ENCODE measurements around the gene ALDH1L2. TPM values are rescaled to one million over a fixed set of nuclear protein-coding genes. Genes with fewer than 3 reads are reported as not detected.

The ALDH1L2 gene
- total RNA-seq, 1 experiment from 2014 or later: 7.5 TPM

DNA sequence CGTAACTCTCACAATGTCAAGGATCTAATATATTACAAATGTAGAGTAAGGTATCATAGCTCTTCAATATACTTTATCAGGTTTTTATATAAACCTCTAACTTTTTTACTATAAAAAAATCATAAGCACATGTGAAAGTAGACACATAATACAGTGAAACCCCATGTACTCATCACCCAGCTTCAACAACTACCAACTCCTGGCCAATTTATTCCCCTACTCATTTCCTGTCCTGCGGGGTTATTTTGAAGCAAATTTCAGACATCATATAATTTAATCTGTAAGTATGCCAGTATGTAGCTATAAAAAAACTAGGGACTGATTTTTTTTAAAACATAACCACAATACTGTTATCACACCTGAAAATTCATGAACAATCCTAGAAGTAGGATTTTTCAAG lies 50.4 kb downstream of the ALDH1L2 start:
- DNase-seq (ENCODE audit: low read depth): no peak

DNA sequence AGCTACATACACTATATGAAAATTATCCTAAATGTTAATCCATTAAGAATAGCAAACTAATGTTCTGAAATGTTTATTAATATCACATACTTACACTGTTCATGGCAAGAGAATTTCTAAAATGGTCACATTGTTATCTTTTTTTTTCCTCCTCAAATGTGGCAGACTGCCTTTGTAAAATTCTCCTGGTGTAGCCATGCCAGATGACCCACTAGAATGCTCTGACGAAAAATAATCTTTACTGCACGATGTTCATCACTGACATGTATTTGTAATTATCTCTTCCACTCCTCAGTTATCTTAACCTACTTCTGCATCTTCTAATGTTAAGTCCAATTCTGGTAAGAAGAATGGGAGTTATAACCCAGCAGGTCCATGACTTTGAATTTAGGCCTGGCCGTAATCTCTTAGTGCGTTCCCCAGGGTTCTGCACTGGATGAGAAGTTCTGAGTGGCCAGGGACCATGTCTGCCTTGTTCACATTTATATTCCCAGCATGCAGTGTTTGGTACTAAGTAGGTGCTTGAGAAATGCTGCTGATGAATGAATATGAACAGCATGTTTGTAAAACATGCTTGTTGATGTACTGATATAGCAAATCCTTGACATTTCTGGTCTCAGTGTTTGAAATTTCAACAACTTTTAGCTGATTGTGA lies 51.4 kb downstream of the ALDH1L2 start:
- no peak for DNase-seq (ENCODE audit: low read depth)

DNA sequence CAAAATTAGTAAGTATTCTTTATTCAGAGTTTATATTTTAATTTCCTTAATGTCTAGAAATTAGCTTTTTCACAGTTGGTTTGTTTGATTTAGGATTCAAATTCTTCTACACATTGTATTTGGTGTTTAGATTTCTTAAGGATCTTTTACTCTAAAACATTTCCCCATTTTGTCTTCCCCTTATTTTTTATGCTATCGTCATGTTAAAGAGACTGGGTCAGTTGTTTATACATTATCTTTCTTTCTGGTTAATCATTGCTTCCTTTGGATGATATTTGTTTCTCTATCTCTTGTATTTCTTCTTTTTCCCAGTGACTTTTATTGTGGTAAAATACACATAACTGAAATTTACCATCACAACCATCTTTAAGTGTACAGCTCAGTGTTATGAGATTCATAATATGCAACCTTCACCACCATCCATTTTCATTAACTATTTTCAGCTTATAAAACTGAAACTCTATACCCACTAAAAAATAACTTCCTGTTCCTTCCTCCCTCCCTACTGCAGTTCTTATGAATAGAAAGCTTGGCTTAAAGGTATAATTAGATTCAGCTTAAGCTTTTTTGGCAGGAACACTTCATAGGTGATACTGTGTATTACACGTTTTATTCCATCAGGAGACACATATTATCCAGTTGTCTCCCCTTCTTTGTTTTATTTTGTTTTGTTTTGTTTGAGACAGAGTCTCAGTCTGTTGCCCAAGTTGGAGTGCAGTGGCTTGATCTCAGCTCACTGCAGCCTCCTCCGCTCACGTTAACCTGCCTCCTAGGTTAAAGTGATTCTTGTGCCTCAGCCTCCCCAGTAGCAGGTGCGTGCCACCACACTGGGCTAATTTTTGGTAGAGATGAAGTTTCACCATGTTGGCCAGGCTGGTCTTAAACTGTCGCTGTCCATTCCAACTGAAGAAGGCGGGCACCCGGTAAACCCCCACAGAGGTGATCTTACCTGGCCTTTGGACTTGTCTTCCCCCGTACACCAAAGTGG lies 53.1 kb downstream of the ALDH1L2 start:
- no peak for DNase-seq (ENCODE audit: low read depth)

DNA sequence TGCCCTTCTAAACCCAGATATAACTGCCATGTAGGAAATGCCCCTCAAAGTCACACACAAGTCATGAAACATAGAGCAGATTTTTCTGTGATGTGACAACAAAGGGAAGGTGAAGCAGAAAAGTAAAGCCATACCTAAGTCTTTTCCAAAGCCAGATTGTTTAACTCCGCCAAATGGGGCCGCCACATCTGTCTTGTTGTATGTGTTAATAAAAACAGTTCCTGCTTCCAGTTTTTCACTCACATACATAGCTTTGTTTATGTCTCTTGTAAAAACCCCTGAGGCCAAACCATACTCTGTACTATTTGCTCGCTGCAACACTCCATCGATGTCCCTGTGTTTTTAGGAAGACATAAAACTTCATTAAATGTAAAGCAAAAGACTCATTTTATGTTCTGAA lies 57.8 kb downstream of the ALDH1L2 start:
- no peak for DNase-seq (ENCODE audit: low read depth)

DNA sequence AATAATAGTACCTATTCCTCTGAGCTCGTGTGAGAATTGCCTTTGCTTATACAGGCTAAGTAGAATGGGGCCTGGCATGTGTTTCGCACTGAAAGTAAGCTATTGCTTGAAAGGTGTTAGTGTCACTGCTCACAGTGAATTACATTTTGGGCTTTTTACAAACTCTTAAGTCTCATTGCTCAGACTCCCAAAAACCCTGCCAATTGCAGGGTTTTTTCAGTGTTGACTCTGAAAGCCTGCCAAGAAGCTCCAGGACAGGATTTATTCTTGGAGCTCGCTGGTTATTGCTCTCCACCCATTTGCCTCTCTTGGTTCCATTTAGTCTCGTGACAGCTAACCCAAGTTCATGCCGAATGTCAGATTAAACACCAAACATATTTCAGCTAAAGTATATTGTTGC lies 58.4 kb downstream of the ALDH1L2 start:
- peak; percentile 12 for DNase-seq (ENCODE audit: low read depth)

DNA sequence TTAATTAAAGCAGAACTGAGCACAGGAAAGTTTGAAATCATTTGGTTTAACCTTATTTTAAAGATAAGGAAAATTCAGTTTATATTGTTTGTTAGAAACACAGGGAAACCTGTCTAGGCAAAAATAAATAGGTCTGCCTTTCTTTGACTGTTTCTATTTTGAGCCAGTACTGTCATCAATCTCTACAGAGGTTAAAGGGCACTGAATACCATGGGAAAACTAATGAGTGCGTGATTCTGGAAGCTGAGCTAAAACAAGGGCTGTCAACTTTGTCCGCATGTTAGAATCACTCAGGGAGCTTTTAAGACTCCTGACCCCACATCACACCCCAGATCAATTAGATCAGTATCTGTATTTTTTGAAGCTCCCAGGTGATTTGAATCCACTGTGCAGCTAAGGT lies 59.3 kb downstream of the ALDH1L2 start:
- no peak for DNase-seq (ENCODE audit: low read depth)

DNA sequence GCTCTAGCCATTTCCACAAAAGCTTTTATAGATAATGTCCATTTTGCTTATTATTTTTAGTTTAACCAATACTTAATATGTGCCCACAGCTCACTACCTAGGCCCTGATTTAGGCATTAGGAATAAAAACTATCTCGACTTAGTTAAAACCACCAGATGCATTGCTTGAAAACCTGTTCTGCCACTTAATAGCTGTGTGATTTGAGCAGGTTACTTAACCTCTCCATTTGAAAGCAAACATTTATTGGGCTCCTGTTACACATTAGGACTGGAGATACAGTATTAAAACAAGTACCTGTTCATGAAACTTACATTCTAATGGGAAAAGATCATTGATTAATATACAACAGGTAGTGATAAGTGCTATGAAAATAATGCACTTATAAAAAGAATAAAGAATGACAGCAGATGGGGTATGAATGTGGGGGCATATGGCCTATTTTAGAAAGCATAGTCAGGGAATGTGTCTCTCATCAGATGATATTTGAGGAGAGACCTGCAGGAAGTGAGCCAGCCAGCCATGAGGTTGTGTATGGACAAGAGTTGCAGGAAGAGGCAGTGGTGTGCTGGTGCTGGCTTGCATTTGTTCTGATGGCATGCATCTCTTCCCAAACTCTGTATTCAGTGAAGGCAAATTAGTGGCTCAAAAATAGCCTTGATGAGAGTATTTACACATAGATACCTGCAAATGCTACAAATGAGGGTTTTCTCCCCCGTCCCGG lies 63.9 kb downstream of the ALDH1L2 start:
- DNase-seq (ENCODE audit: low read depth): no peak

DNA sequence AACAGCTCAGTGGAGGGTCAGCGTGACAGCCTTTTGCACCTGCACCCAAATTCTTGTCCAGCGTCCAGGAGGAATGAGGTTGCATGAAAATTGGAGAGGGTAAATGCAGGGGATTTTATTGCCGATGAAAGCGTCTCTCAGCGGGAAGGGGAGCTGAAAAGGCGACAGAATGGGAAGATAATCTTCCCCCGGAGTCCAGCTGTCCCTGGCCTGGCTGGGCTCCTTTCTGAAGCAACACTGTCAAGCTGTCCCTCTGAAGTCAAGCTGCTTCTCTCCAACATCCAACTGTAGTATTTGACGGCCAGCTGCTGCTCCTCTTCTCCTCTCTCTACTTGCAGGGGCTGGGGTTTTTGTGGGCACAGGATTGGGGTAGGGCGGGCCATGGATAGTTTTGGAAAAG lies 65.5 kb downstream of the ALDH1L2 start:
- no peak for DNase-seq (ENCODE audit: low read depth)

DNA sequence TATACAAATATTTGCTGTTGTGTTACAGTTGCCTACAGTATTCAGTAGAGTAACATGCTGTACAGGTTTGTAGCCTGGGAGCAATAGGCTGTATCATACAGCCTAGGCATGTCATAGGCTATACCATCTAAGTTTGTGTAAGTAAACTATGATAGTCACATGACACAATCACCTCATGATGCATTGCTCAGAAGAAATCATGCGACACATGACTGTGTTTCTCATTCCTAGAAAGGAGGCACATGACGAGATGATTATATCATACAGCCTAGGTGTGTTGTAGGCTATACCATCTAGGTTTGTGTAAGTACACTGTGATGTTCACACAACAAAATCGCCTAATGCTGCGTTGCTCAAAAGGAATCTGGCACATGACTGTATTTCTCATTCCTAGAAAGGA lies 66.2 kb downstream of the ALDH1L2 start:
- no peak for DNase-seq (ENCODE audit: low read depth)

DNA sequence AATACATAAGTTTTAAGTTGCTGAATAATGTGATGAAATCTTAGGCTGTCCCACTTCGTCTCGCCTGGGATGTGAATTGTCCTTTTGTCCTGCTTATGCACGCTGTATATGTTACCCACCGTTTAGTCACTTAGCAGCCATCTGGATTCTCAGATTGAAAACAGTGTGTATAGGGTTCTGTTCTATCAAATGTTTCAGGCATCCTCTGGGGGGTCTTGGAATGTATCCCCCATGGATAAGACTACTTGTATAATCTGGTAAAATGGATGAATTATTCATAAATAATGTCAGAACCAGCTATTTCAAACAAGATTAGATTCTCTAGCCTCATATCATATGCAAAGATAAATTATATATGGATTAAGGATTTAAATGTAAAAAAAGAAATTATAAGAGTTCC lies 68.7 kb downstream of the ALDH1L2 start:
- no peak for DNase-seq (ENCODE audit: low read depth)

DNA sequence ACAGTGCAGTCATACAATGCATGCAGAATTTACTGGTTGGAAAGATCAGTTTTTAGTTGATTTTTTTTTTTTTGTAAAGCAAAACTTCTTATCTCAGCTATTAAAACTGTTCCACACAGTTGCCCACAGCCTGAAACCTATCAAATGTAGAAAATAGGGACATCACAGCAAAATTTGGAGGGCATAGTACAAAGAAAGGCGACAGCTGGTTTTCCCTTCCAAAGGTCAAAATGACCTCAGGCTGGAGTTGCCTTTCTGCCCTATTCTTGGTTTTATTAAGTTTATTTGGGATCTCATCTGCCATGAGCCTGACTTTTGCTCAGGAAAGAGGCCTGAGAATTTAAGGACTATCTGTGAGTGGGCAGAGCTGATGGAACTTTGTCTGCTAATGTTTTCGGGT lies 69.7 kb downstream of the ALDH1L2 start:
- peak; percentile 30 for DNase-seq (ENCODE audit: low read depth)

DNA sequence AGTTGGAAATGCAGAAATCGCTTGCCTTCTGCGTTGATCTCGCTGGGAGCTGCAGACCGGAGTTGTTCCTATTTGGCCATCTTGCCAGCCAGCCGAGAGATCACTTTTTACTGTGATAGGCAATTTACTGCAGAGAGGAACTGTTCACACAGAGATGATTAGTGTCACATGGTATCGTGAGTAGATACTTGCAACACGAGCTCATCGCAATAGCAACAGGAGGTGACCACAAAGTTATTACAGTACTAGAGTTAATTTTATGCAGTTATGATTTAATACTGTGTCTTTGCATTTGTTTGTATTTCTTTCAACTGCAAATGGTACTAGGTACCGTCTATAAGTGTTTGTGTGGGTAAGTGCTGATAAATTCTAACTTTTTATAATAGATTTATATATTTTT lies 70.4 kb downstream of the ALDH1L2 start:
- peak; percentile 66 for DNase-seq (ENCODE audit: low read depth)

DNA sequence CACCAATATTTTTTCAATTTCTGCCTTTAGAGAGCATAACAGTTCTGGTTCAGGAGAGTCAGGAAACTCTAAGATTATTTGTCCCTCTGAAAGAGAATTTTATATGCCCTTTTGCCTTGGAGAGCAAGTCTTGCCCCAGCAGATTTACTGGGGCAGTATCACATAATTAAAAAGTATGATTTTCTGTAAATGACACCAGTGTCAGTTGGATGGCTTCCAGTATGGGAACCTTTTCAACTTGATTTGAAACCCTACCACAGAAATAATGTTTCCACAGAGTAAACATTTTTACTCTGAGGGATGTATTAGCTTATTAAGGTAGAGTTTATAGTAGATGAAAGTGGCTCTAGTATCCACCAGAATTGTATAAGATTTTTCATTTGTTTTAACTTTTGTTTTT lies 82.8 kb downstream of the ALDH1L2 start:
- no peak for DNase-seq (ENCODE audit: low read depth)

DNA sequence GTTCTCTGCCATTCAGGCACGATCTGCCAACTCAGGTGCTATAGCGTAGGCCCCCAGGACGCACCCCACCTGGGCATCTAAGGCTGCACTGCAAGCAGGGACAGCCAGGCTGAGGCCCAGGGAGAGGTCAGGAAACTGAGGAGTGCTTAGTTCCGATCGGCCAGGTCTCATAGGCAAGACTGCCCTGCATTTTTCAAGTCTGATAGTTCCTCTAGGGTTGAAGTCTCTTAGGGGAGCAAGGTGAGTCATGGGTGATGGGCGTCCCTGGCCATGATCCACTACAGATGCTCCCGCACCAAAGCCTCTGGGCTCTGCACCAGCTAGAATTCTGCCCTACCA lies 84.9 kb downstream of the ALDH1L2 start:
- DNase-seq (ENCODE audit: low read depth): no peak

DNA sequence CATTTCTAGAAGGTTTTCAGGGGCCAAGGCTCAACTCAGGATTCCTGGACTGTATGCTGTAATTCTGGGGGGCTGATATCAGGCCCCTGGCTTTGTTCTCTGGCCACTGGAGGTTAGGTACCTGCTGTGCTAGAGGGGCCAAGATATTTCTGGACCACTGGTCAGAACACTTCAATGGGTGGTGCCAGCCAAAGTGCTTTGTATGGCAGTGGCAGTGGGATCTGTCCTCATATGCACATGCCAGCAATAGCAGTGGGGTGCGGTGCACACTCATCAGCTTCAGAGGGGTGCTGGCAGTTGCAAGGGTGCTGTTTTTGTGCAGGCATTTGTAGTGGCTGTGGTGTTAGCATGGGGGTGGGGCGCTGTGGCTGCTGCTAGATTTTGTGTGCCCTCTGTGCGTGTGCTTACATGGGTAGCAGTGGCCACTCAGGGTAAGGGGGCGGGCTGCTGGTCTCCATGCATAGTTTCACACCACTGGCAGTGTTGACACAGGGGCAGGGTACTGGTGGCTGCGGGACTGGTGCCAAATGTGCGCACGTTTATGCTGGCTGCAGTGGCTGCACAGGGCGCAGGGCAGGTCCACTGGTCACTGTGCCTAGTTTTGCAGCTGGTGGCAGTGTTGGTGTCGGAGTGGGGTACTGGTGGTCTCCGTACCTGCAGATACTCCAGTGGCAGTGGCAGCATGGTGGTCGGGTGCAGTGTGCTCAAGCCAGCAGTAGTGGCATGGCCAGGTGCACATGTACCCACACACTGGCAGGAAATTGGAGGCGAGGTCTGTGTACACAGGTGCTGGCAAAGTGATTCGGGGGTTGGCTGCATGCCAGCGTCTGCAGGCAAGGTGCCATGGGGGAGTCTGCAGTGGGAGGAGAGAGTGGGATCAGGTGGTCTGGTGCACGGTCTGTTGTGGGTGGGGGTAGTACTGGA lies 85.6 kb downstream of the ALDH1L2 start:
- DNase-seq (ENCODE audit: low read depth): no peak

DNA sequence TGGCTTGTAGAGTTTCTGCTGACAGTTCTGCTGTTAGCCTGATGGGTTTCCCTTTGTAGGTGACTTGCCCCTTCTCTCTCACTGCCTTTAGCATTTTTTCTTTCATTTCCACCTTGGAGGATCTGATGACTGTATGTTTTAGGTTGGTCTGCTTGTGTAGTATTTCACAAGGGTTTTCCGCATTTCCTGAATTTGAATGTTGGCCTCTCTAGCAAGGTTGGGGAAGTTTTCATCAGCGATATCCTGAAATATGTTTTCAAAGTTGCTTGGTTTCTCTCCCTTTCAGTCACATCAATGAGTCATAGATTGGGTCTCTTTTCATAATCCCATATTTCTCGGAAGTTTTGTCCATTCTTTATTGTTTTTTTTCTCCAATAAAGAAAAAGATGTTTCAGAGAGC lies 86.7 kb downstream of the ALDH1L2 start:
- DNase-seq (ENCODE audit: low read depth): no peak

DNA sequence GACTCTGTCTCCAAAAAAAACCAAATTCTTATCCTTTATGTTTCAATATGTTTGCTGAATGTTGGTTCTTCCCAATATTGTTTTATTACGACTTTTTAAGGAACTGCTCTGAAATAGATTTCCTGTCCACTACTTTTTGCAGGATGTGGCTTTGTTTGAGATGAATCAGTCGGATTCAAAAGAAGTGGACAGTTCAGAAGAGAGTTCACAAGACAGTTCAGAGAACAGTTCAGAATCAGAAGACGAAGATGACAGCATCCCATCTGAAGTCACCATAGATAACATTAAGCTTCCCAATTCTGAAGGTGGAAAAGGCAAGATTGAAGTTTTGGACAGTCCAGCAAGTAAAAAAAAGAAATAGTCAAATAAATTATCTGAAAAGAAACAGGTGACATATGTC lies 89.9 kb downstream of the ALDH1L2 start:
- no peak for DNase-seq (ENCODE audit: low read depth)

DNA sequence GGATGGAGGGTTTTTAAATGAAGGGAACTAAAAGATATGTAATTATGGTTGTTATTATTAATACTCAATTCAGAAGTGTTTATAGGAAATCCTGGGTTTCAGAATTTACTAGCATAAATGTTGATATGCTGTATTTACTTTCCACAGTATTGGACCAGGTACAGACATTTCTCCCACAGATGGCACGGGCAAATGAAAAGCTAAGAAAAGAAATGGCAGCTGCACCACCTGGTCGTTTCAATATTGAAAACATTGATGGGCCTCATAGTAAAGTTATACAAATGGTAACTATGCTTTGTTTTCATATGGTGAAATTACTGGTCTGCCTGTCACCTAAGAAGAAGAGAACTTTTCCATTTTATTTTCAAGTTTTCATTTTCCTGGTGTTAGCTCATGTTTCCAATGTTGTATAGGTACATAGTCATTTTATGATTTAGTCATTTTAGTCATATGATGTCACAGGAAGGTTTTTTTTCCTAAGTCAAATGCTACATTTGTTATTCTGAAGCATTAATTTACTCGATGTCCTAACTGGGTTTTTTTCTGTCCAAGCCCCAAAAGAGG lies 92.6 kb downstream of the ALDH1L2 start:
- DNase-seq (ENCODE audit: low read depth): no peak

DNA sequence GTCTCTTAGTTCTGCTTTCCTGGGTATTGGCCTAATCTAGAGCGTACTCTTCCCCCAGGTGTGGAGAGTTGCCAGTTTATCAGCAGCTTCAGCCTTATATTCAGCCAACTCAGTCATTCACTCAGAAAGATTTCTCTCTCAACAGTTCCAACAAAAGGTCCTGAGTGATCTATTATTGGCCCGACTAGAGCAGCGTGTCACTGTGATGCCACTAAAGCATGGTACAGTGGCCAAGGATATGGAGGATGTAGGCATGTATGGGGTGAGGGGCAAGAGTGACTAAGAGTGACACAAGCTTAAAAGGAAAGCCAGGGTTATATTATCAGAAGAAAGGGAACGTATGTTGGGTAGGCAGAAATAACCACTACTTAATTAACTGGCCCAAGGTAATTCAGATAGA lies 93.3 kb downstream of the ALDH1L2 start:
- no peak for DNase-seq (ENCODE audit: low read depth)

DNA sequence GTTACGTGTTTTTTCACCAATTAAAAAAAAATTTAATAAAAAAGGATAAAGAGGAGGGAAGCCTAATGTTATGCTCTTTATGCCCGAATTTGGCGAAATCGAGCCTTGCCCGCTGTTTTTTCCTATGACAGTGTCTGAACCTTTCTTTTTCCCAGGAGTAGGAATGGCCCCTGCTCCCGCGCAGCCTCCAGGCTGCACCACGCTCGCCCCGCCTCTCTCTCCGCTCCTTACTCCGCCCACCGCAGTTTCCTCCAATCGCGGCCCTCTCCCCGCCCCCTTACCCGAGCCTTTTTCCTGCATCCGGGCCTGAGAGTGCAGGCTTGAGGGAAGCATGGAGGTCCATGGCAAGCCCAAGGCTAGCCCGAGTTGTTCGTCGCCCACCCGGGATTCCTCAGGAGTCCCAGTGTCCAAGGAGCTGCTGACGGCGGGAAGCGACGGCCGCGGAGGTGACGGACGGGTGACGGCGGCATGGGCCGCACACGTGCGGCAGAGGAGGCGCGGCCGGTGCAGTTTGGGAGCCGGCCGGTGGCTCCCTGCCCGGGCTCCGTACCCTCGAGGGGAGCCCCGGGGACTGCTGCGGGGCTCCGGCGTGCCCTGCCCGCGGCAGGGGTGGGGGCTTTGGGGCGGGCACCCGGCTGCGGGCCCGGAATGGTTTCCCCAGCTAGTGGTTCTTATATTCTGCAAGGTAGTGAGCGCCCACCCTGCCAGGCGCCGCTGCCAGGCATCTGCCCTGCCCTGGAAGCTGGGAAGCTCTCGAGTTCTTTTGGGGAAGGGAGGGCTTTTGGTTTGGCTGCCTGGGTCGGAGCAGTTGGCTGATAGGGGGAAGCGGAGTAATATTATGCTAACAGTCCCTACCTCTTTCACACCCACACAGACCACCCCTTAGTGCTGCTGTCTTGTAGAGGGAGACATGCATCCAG lies 98.0 kb downstream of the ALDH1L2 start, which contains the start of gene NOPCHAP1:
Gene NOPCHAP1, plus strand, starts transcription at position 295 of the 920 bp plus-strand sequence. Its CDS starts 37 bp downstream, at position 332.
- peak; percentile 84 for DNase-seq (ENCODE audit: low read depth)

All from LHCN-M2 (cell line).